GM19372 (cell line): ENCODE results near the gene OSTN.

Experiments
- ATAC-seq: cut with Tn5 transposase; IDR thresholded peaks from one replicate; pipeline ENCODE4 v1.9.1; 2021; ENCODE audit warnings: mild to moderate bottlenecking, low read depth, moderate library complexity; ENCODE audit not compliant: unreplicated experiment

The OSTN gene

DNA sequence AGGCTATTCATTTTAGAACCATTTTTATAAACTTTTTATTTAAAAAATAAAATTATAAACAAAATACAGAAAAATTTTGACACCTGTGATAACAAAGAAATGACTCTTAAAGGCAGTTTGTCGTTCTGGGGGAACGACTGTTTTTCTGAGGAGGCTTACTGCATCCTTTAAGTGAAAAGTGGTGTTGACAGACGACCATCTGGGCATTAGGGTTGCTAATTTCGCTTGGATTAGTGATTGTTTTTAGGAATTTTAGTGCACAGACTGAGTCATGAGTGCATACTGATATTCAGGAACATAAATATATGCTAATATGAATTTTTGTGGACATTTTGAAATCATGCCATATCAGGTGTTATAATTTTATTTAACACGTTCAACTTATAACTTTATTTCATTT, 28.5 kb downstream of the OSTN start:
- ATAC-seq: no peak

- ATAC-seq: no peak
These were observed 35.2 kb downstream of the OSTN start for GRCh38 chr3:191234216-191234615.

GRCh38 chr3:191235331-191236314, 36.6 kb downstream of the OSTN start:
- ATAC-seq: peak; percentile 99

- ATAC-seq: no peak
These were observed 37.6 kb downstream of the OSTN start for GRCh38 chr3:191236646-191237045.

- no peak for ATAC-seq
These were observed 38.2 kb downstream of the OSTN start for GRCh38 chr3:191237047-191237882.

GRCh38 chr3:191238321-191238817, 39.3 kb downstream of the OSTN start:
- ATAC-seq: no peak

- ATAC-seq: no peak
These were observed 40.5 kb downstream of the OSTN start for GRCh38 chr3:191239407-191240031.

GRCh38 chr3:191240486-191240885, 41.4 kb downstream of the OSTN start:
- no peak for ATAC-seq

- ATAC-seq: peak; percentile 35
These were observed 45.3 kb downstream of the OSTN start for GRCh38 chr3:191244242-191244867.

DNA sequence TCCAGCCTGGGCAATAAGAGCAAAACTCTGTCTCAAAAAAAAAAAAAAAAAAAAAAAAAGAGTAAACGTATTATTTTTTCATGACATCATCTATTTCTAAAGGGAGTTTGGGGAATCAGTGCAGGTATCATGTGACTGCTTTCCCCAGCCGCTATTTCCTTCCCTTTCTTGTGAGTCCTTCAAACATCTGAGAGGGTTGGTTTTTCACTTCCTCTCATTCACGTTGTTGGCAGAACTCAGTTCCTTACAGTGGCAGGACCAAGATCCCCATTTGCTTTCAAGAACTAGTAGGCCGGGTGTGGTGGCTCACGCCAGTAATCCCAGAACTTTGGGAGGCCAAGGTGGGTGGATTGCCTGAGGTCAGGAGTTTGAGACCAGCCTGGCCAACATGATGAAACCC, 47.0 kb downstream of the OSTN start:
- peak; percentile 77 for ATAC-seq

GRCh38 chr3:191246630-191247029, 47.6 kb downstream of the OSTN start:
- no peak for ATAC-seq

DNA sequence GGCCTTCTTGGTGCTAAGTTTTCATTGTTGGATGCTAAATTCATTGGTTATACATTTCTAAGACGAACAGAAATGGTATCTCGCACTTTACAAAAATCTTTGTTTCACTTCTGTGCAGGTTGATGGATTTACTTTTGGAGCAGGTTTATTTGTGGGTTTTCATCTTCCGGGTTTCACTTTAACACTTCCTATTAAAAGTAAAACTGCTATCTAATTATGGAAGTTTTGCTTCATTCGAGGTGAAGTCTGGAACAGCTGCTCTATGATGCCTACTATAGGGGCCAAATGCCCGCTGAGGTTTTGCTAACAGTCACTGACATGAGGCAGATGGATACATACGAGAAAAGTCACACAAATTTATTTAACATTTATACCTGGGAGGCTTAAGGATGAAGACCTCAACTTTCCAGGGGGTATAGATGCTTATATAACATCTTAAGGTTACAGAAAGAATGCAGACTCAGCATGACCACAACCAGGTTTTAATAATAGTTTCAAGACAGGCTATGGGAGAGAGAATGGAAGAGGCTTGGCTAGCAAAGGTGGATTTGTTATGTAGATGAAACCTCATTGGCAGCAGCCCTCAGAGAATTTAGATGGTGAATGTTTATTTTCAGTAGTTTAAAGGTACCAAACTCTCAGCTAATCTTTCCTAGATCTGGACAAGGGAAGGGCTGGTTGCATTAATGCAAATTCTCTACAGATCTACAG, 54.2 kb downstream of the OSTN start:
- ATAC-seq: no peak

DNA sequence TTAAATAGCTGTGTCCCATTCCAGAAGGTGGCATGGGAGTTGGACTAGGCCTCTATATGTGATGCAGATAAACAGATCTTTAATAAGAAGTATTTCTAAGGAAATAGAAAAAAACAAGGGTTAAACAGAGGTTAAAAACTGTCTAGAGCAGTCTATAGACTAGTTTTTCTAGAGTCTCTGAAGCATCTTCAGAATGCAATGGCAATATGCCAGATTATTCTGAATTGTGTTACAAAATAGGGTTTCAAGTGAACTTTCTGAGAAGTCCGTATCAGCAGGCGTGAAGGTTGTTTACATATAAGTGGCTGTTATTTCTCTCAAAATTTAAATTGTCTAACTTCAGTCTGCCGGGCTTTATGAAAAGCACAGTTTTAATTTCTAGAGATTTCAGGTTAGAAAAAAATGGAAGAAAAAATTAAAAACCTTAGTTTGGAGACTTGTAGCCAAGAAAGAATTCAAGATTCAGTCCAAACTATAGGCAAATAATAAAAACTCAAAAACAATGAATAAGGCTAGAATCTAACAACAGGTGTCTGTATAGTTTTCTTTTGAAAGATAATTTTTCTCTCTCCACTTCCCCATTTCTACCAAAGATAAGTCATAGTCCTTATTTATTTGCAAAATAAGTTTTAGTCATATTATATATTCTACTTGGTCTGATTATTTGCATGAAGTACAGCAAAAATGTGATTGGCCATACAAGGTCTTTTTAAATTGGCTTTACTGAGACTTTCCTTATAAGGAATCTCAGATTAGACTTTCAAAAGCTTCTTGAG, 55.2 kb downstream of the OSTN start:
- no peak for ATAC-seq

GRCh38 chr3:191255156-191255555, 56.1 kb downstream of the OSTN start:
- no peak for ATAC-seq

GRCh38 chr3:191256405-191256804, 57.4 kb downstream of the OSTN start:
- no peak for ATAC-seq

- ATAC-seq: no peak
These were observed 58.2 kb downstream of the OSTN start for GRCh38 chr3:191257286-191257685.

DNA sequence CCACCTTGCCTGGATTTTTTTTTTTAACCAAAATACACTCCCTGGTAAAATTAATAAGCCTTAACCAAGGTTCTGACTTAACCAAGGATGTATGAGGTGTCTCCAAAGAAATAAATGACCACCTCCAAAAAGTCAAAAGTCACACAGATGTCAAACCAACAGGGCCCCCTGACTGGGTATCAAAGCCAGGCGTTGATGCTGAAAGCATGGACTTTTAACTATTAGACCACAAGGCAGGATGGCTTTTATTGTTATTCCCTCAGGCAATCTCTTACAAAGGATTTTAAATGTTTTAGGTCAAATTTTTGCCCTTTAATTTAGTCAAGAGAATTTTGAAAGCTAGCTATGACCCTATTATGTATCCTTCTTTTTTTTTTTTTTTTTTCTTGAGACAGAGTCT, 60.4 kb downstream of the OSTN start:
- no peak for ATAC-seq

DNA sequence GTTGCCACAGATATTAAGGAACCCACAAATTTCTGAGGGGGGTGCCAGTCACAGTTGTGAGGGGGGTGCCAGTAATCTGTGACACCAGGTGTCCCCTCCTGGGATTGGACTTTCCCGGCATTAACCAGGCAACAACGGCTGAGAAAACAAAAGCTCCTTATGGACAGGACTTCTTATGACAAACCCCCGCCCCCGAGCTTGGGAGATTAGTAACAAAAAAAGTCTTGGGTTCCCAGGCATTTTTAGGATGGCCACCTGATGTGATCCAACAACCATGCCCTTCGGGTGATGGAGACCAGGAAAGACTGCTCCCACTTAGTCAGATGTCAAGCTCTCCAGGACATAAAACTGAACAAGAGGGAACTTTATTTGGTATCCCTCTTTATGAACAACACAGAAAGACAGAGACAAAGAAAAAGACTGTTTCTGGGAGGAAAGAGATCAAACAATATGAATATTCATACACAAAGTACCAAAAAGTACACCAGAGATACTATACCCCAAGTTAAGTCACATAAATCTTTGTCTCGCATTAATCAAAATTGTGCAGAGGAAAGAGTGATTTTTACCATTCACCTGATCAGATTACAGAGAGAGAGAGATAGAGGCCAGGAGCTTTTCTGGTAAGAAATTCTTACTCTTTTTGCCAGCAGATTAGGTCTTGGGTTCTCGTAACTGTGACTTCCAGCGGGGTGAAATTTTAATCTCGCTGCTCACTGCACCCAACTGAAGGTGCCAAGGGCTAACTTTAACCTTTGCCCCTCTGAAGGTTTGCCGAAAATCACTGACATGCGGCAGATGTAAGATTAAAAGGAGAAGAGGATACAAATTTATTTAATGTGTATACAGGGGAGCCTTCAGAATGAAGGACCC, 61.6 kb downstream of the OSTN start:
- no peak for ATAC-seq
